ENCODE results near the gene RHOF.
"Not testable (repeated sequence)": the region's sequence is repeated elsewhere in the genome, so short reads cannot be mapped to it uniquely, and the experiment has no call there.

Gene RHOF

GRCh38 chr12:121749267-121749666 lies 44.2 kb downstream of the RHOF start:
- DNase-seq (ENCODE audit: low read depth, low spot score), result no peak

DNA sequence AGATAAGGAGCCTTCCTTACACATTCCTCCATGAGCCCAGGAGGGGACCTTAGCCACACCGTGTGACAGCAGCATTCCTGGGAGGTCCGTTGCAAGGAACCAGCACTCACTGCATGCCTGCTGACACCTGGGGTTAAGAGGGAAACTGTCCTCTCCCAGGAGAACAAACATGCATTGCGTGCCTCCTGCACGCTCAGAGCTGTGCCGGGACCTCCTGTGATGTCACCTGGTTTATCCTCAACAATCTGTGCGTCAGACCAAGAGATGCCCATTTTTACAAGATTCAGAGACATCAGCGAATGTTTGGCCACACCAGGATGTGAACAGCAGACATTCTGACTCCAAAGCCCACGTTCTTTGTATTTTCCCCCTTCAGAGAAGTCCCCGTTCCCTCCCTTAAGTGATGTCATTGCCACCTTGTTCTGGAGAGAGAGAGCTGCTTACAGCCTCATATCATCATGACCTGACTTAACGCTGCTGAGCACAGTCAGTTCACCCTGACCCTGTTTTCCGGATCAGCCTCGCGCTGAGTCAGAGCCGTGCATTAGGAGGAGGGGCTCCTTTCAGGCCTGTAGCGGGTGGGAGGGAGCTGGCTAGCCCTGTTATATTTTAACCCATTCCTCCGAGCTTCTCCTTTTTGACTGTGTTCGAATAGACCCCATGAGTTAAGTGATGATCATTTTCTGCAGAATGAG lies 44.8 kb downstream of the RHOF start:
- peak; percentile 79 for DNase-seq (ENCODE audit: low read depth, low spot score)

DNA sequence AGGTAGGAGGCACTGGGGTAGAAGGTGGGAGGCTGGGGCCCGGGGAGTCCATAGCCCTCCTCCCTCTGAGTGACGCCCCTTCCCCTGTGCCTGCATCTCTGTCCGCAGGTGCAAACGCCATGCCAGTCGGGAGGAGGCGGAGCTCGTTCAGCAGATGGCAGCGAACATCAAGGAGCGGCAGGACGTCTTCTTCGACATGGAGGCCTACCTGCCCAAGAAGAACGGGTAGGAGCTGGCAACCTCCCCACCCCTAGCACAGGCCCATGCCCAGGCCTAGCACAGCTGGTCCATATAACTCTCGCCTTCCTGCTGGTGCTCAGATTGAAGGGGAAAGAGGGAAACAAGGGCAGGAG lies 45.3 kb downstream of the RHOF start:
- DNase-seq (ENCODE audit: low read depth, low spot score), result no peak

DNA sequence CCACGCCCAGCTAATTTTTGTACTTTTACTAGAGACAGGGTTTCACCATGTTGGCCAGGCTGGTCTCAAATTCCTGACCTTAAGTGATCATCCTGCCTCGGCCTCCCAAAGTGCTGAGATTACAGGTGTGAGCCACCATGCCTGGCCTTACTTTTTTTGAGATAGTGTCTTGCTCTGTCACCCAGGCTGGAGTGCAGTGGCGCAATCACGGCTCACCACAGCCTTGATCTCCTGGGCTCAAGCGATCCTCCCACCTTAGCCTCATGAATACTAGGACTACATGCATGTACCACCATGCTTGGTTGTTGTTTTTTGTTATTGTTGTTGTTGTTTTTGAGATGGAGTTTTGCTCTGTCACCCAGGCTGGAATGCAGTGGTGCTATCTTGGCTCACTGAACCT lies 47.9 kb downstream of the RHOF start:
- not testable (repeated sequence) for DNase-seq (ENCODE audit: low read depth, low spot score)

DNA sequence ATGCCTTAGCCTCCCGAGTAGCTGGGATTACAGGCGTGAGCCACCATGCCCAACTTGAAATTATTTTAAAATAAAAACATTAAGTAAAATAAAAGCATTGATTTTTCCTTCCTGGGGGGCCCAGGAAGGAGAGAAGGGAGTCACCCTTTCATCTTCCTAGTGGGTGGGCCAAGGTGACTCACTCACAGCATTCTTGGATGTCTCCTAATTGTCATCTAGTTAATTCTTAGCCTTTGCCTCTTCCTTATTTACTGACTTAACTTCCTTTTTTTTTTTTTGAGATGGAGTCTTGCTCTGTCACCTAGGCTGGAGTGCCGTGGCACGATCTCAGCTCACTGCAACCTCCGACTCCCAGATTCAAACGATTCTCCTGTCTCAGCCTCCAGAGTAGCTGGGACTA lies 51.7 kb downstream of the RHOF start:
- no peak for DNase-seq (ENCODE audit: low read depth, low spot score)

GRCh38 chr12:121740847-121741246 lies 52.6 kb downstream of the RHOF start:
- DNase-seq (ENCODE audit: low read depth, low spot score), result no peak

- DNase-seq (ENCODE audit: low read depth, low spot score), result no peak
Observed at GRCh38 chr12:121738340-121738858, 55.1 kb downstream of the RHOF start.

DNA sequence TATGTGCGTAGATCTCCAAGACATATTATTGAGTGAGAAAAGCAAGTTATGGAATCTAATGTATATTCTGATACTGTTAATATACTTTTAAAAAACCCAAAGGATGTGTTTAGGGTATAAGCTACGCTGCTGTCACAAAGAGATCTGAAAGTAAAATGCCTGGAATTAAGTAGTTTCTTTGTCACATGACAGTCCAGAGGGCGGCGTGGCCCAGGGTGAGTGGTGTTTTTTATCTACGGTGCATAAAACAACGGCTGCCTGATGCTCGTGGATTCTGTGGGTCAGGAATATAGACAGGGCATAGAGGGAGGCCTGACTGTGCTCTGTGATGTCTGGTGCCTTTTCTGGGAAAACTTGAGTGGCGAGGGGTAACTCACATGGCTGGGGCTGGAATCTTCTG lies 59.6 kb downstream of the RHOF start:
- no peak for DNase-seq (ENCODE audit: low read depth, low spot score)

DNA sequence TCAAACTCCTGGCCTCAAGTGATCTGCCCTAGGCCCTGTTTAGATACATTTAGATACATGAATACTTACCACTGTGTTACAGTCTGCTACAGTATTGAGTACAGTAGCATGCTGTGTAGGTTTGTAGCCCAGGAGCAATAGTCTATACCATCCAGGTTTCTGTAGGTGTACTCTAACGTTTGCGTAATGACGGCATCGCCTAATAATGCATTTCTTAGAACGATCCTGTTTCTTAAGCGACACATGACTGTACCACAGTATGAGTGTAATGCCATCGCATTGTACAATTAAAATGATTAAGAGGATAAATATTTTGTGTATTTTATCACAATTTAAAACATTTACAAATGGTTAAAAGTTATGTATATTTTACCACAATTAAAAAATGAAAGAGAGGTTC lies 62.0 kb downstream of the RHOF start:
- no peak for DNase-seq (ENCODE audit: low read depth, low spot score)

- DNase-seq (ENCODE audit: low read depth, low spot score), result no peak
Observed at GRCh38 chr12:121729021-121729420, 64.5 kb downstream of the RHOF start.

Measured in ELF-1 (cell line).